GM19351 (cell line): ENCODE data around the gene SLC44A2.
A peak's percentile ranks its signal among the peaks of the same experiment; 100 is the strongest.

Experiments
- ATAC-seq: cut with Tn5 transposase; IDR thresholded peaks from one replicate; pipeline ENCODE4 v1.9.1; 2021; ENCODE audit warnings: mild to moderate bottlenecking, moderate library complexity; ENCODE audit not compliant: unreplicated experiment

The SLC44A2 gene

GRCh38 chr19:10625003-10625761 is at the start of gene SLC44A2:
SLC44A2 (plus strand) TSS chr19:10625553; CDS start chr19:10625634, 81 bp downstream.
- ATAC-seq = no peak

GRCh38 chr19:10577951-10578350 is 47.4 kb upstream of the SLC44A2 start:
- no peak for ATAC-seq

GRCh38 chr19:10580979-10581631 is 44.2 kb upstream of the SLC44A2 start:
- ATAC-seq = no peak

GRCh38 chr19:10582091-10582490 is 43.3 kb upstream of the SLC44A2 start:
- no peak for ATAC-seq

GRCh38 chr19:10583036-10583776 is 42.1 kb upstream of the SLC44A2 start:
- no peak for ATAC-seq

- no peak for ATAC-seq
Measured at GRCh38 chr19:10586396-10586795, 39.0 kb upstream of the SLC44A2 start.

GRCh38 chr19:10587022-10587838 is 38.1 kb upstream of the SLC44A2 start, which contains the start of gene AP1M2:
AP1M2 (minus strand) TSS chr19:10587312; CDS start chr19:10587231, 81 bp downstream.
- no peak for ATAC-seq

- no peak for ATAC-seq
Measured at GRCh38 chr19:10587839-10588150, 37.6 kb upstream of the SLC44A2 start.

- ATAC-seq = no peak
Measured at GRCh38 chr19:10593148-10593547, 32.2 kb upstream of the SLC44A2 start.

GRCh38 chr19:10593820-10594637 is 31.3 kb upstream of the SLC44A2 start:
- no peak for ATAC-seq

- ATAC-seq = no peak
Measured at GRCh38 chr19:10600149-10600548, 25.2 kb upstream of the SLC44A2 start.

GRCh38 chr19:10601999-10602329 is 23.4 kb upstream of the SLC44A2 start:
- no peak for ATAC-seq

- peak; percentile 60 for ATAC-seq
Measured at GRCh38 chr19:10602330-10603083, 22.8 kb upstream of the SLC44A2 start.

- no peak for ATAC-seq
Measured at GRCh38 chr19:10603084-10603872, 22.1 kb upstream of the SLC44A2 start.

- ATAC-seq = no peak
Measured at GRCh38 chr19:10603873-10604459, 21.4 kb upstream of the SLC44A2 start.

GRCh38 chr19:10604460-10604980 is 20.8 kb upstream of the SLC44A2 start:
- ATAC-seq = no peak

GRCh38 chr19:10611907-10612306 is 13.4 kb upstream of the SLC44A2 start:
- ATAC-seq = no peak

- no peak for ATAC-seq
Measured at GRCh38 chr19:10612499-10613119, 12.7 kb upstream of the SLC44A2 start.
